ENCODE data around the gene SYAP1.
A peak's percentile ranks its signal among the peaks of the same experiment; 100 is the strongest.
"Not testable (repeated sequence)": the region's sequence is repeated elsewhere in the genome, so short reads cannot be mapped to it uniquely, and the experiment has no call there.

SYAP1 gene

GRCh38 chrX:16784440-16784839, 65.0 kb downstream of the SYAP1 start:
- DNase-seq: not testable (repeated sequence)

- no peak for DNase-seq
These were observed 66.1 kb downstream of the SYAP1 start for GRCh38 chrX:16785247-16786138.

- DNase-seq: peak; percentile 93
These were observed 66.9 kb downstream of the SYAP1 start, which contains the start of gene TXLNG for GRCh38 chrX:16786139-16786790. Gene TXLNG (plus strand): TSS chrX:16786466. CDS start chrX:16786488, 22 bp downstream.

GRCh38 chrX:16786791-16787735, 67.7 kb downstream of the SYAP1 start:
- peak; percentile 1 for DNase-seq

- DNase-seq: no peak
These were observed 69.1 kb downstream of the SYAP1 start for GRCh38 chrX:16788477-16788876.

GRCh38 chrX:16796298-16796697, 76.9 kb downstream of the SYAP1 start:
- no peak for DNase-seq

- DNase-seq: no peak
These were observed 77.9 kb downstream of the SYAP1 start for GRCh38 chrX:16797358-16797757.

GRCh38 chrX:16797841-16798240, 78.4 kb downstream of the SYAP1 start:
- DNase-seq: no peak

GRCh38 chrX:16804923-16805464, 85.6 kb downstream of the SYAP1 start:
- no peak for DNase-seq

GRCh38 chrX:16807548-16807947, 88.1 kb downstream of the SYAP1 start:
- no peak for DNase-seq

GRCh38 chrX:16807976-16808542, 88.6 kb downstream of the SYAP1 start:
- DNase-seq: no peak

- DNase-seq: no peak
These were observed 95.2 kb downstream of the SYAP1 start for GRCh38 chrX:16814597-16814996.
